H9 (cell line): ENCODE results near the gene MB21D2. TPM values are rescaled to one million over a fixed set of nuclear protein-coding genes. Genes with fewer than 3 reads are reported as not detected.

Source experiments
- DNase-seq: peaks from one replicate; pipeline ENCODE4 v3.0.0-alpha.2; 2017
- H2AFZ ChIP-seq: one replicate; pipeline ENCODE4 v1.6.1; 2013; ENCODE audit warnings: mild to moderate bottlenecking, low read length, control low read depth, moderate library complexity
- H2AK5ac ChIP-seq: 2 replicates; pipeline ENCODE4 v1.6.1; 2013; ENCODE audit warnings: low read length, control low read depth, mixed read lengths; ENCODE audit not compliant: insufficient read length
- H2BK120ac ChIP-seq: one replicate; pipeline ENCODE4 v1.6.1; 2013; ENCODE audit warnings: low read depth, mild to moderate bottlenecking, low read length, control low read depth, inconsistent platforms; ENCODE audit not compliant: poor library complexity, severe bottlenecking
- H2BK12ac ChIP-seq: 2 replicates; pipeline ENCODE4 v1.6.1; 2013; ENCODE audit warnings: low read length, control low read depth, mixed read lengths, low read depth; ENCODE audit not compliant: insufficient read length
- H2BK15ac ChIP-seq: 2 replicates; pipeline ENCODE4 v1.6.1; 2013; ENCODE audit warnings: low read depth, low read length, control low read depth
- H2BK20ac ChIP-seq: one replicate; pipeline ENCODE4 v1.6.1; 2013; ENCODE audit warnings: low read depth, mild to moderate bottlenecking, low read length, control low read depth, inconsistent platforms; ENCODE audit not compliant: poor library complexity, severe bottlenecking
- H2BK5ac ChIP-seq: 2 replicates; pipeline ENCODE4 v1.6.1; 2013; ENCODE audit warnings: low read length, control low read depth, mixed read lengths; ENCODE audit not compliant: insufficient read length
- H3K14ac ChIP-seq: 2 replicates; pipeline ENCODE4 v1.6.1; 2013; ENCODE audit warnings: low read length, control low read depth; ENCODE audit not compliant: insufficient read depth
- H3K18ac ChIP-seq: 2 replicates; pipeline ENCODE4 v1.6.1; 2013; ENCODE audit warnings: low read depth, mild to moderate bottlenecking, mixed read lengths, low read length, control low read depth; ENCODE audit not compliant: insufficient read length
- H3K23ac ChIP-seq: 2 replicates; pipeline ENCODE4 v1.6.1; 2013; ENCODE audit warnings: low read length, control low read depth, mixed read lengths, low read depth; ENCODE audit not compliant: insufficient read length
- H3K23me2 ChIP-seq: 2 replicates; pipeline ENCODE4 v1.6.1; 2013; ENCODE audit warnings: low read depth, mild to moderate bottlenecking, mixed read lengths, low read length, control low read depth; ENCODE audit not compliant: insufficient read length, poor library complexity, severe bottlenecking
- H3K27ac ChIP-seq: 2 replicates; pipeline ENCODE4 v1.5.1; 2013; ENCODE audit warnings: low read length, control low read depth, mixed read lengths, low read depth; ENCODE audit not compliant: insufficient read length
- H3K27me3 ChIP-seq: 2 replicates; pipeline ENCODE4 v1.6.1; 2013; ENCODE audit warnings: low read length, control low read depth, inconsistent platforms; ENCODE audit not compliant: insufficient read depth
- H3K4ac ChIP-seq: 2 replicates; pipeline ENCODE4 v1.6.1; 2013; ENCODE audit warnings: low read depth, mild to moderate bottlenecking, control low read depth, inconsistent platforms, low read length, moderate library complexity
- H3K4me1 ChIP-seq: 2 replicates; pipeline ENCODE4 v1.6.1; 2013; ENCODE audit warnings: low read length, control low read depth, inconsistent platforms; ENCODE audit not compliant: insufficient read depth
- H3K4me2 ChIP-seq: 2 replicates; pipeline ENCODE4 v1.6.1; 2013; ENCODE audit warnings: low read length, control low read depth, mixed read lengths; ENCODE audit not compliant: insufficient read length, insufficient read depth
- H3K56ac ChIP-seq: 2 replicates; pipeline ENCODE4 v1.6.1; 2013; ENCODE audit warnings: low read depth, mild to moderate bottlenecking, mixed read lengths, low read length, control low read depth; ENCODE audit not compliant: insufficient read length
- H3K79me1 ChIP-seq: 2 replicates; pipeline ENCODE4 v1.6.1; 2013; ENCODE audit warnings: low read depth, mild to moderate bottlenecking, moderate library complexity, low read length, control low read depth, inconsistent platforms; ENCODE audit not compliant: insufficient read depth, poor library complexity, severe bottlenecking
- H3K79me2 ChIP-seq: 2 replicates; pipeline ENCODE4 v1.6.1; 2013; ENCODE audit warnings: low read length, control low read depth, inconsistent platforms; ENCODE audit not compliant: insufficient read depth
- H3K9ac ChIP-seq: 2 replicates; pipeline ENCODE4 v1.6.1; 2013; ENCODE audit warnings: low read length, control low read depth, mixed read lengths; ENCODE audit not compliant: insufficient read length; ENCODE audit errors: extremely low read depth
- H3K9me3 ChIP-seq: one replicate; pipeline ENCODE4 v1.6.1; 2013; ENCODE audit warnings: low read depth, low read length, inconsistent platforms; ENCODE audit not compliant: control insufficient read depth
- H3T11ph ChIP-seq: one replicate; pipeline ENCODE4 v1.6.1; 2013; ENCODE audit warnings: mild to moderate bottlenecking, low read length, control low read depth, inconsistent platforms
- H4K20me1 ChIP-seq: one replicate; pipeline ENCODE4 v1.6.1; 2013; ENCODE audit not compliant: control insufficient read depth, insufficient read length, insufficient read depth
- H4K5ac ChIP-seq: 2 replicates; pipeline ENCODE4 v1.6.1; 2013; ENCODE audit warnings: low read depth, mild to moderate bottlenecking, mixed read lengths, low read length, control low read depth; ENCODE audit not compliant: insufficient read length
- H4K8ac ChIP-seq: replicated peaks from 2 replicates; pipeline ENCODE4 v1.6.1; 2013; ENCODE audit warnings: low read length, control low read depth, mixed read lengths, low read depth; ENCODE audit not compliant: insufficient read length
- H4K91ac ChIP-seq: 2 replicates; pipeline ENCODE4 v1.6.1; 2013; ENCODE audit warnings: low read depth, mild to moderate bottlenecking, moderate library complexity, mixed read lengths, low read length, control low read depth; ENCODE audit not compliant: insufficient read length
- H3K27ac Mint-ChIP-seq, 3 experiments: 2 replicates in 2 of 3; 3 replicates in 1 of 3; pipeline ENCODE4 v1.8.0; 2020 to 2021; ENCODE audit warnings: mixed read lengths in 3 of 3, mild to moderate bottlenecking in 1 of 3, moderate library complexity in 1 of 3
- H3K27me3 Mint-ChIP-seq: 2 replicates; pipeline ENCODE4 v1.8.0; 2021; ENCODE audit warnings: low read depth, mild to moderate bottlenecking, moderate library complexity, mixed read lengths
- H3K36me3 Mint-ChIP-seq, 3 experiments: 2 replicates in 2 of 3; 3 replicates in 1 of 3; pipeline ENCODE4 v1.8.0; 2020 to 2021; ENCODE audit warnings: low read depth in 3 of 3, mixed read lengths in 3 of 3; ENCODE audit not compliant: insufficient read depth in 1 of 3
- H3K4me1 Mint-ChIP-seq, 2 experiments: 2 replicates each; pipeline ENCODE4 v1.8.0; 2020; ENCODE audit warnings: mixed read lengths in 2 of 2
- H3K4me3 Mint-ChIP-seq, 2 experiments: 2 replicates in 1 of 2; 3 replicates in 1 of 2; pipeline ENCODE4 v1.8.0; 2020 to 2021; ENCODE audit warnings: mild to moderate bottlenecking in 2 of 2, mixed read lengths in 2 of 2, moderate library complexity in 1 of 2
- H3K9me3 Mint-ChIP-seq, 2 experiments: 2 replicates in 1 of 2; 3 replicates in 1 of 2; pipeline ENCODE4 v1.8.0; 2020; ENCODE audit warnings: mild to moderate bottlenecking in 2 of 2, mixed read lengths in 2 of 2, moderate library complexity in 1 of 2
- CTCF ChIP-seq: fragments of 200-600 bp; sonication (generic); conservative IDR thresholded peaks from 3 replicates; pipeline ENCODE4 v1.8.0; 2021; ENCODE audit warnings: antibody characterized with exemption, mild to moderate bottlenecking
- WGBS: extraction: QIAGEN DNeasy Blood & Tissue Kit; methylation state at CpG from one replicate; pipeline ENCODE4 v1.1.7; 2013; ENCODE audit warnings: missing lambda C conversion rate, low lambda C conversion rate, mixed read lengths; ENCODE audit not compliant: insufficient read length; ENCODE audit errors: extremely low coverage; 5-methylcytosine and 5-hydroxymethylcytosine counted together
- total RNA-seq: library from RNA; stranded (reverse); gene quantifications from 2 replicates; pipeline ENCODE4 v1.2.1, GENCODE V29; 2021

The MB21D2 gene
- total RNA-seq, 1 experiment from 2014 or later = 19.1 TPM

DNA sequence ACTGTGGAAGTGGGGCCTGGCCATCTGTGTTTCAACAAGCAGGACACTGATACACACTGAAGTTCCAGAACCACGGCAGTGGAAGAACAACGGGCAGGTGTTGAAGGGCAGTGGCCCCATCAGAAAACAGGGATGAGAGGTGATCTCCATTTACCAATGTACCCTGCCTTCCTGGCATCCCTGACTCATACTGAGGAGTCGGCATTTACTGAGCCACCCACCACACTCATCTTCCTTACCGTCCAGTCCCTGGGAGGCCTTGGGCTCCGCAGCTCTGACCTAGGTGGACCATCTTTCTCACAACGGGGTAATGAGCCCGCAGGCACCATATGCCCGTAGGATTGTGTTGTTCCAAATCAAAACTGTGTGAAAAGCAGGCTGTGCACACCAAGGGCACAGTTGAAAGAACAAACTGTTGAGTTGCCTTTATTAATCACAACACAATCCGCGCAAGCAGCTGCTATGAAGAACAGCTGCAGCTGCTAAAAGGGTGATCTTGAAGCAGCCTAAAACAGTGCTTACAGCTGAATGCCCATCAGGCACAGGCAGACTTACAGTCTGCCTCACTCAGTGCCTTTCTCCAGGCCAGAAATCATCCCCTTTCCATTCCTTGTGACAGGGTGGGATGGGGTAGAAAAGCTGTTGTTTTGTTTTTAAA, 12.9 kb downstream of the MB21D2 start:
- peaks cover 23 to 36% of the 10 kb centered on the region in 2 experiments for H3K4me1 Mint-ChIP-seq
- no peak overlapping the region for H3T11ph ChIP-seq
- TF ChIP-seq CTCF = no peak
- no peak overlapping the region for H3K9ac ChIP-seq
- H3K4ac ChIP-seq = no peak overlapping the region
- H2BK12ac ChIP-seq = no peak overlapping the region
- H3K4me1 ChIP-seq = no peaks in the 10 kb centered on the region; the same call in 1 of the 2 replicates
- WGBS = no CpG with 5 or more reads among the region's 10 CpGs
- H3K14ac ChIP-seq = no peak overlapping the region
- peaks cover 24% of the 10 kb centered on the region; the same call in 1 of the 2 replicates for H3K79me2 ChIP-seq
- H2AFZ ChIP-seq = no peak overlapping the region
- H2BK120ac ChIP-seq = no peak overlapping the region
- H4K91ac ChIP-seq = no peak overlapping the region
- no peak overlapping the region for H4K8ac ChIP-seq
- H3K4me3 Mint-ChIP-seq = no peak overlapping the region
- no peak overlapping the region for H3K18ac ChIP-seq
- DNase-seq = no peak
- no peak overlapping the region for H2BK20ac ChIP-seq
- peak overlapping the region; percentile 26 for H2AK5ac ChIP-seq
- peaks cover 7% of the 10 kb centered on the region for H3K9me3 ChIP-seq
- H3K27me3 ChIP-seq = no peaks in the 10 kb centered on the region
- H3K79me1 ChIP-seq = peaks cover 4% of the 10 kb centered on the region
- H2BK5ac ChIP-seq = no peak overlapping the region
- H2BK15ac ChIP-seq = no peak overlapping the region
- H3K27ac ChIP-seq = no peak overlapping the region
- no peak overlapping the region for H3K23ac ChIP-seq
- H3K27me3 Mint-ChIP-seq = no peaks in the 10 kb centered on the region
- no peak overlapping the region for H3K4me2 ChIP-seq
- peak overlapping the region in 1 of 3 experiments; percentile 49; a peak in 2 of 7 replicates for H3K27ac Mint-ChIP-seq
- H4K20me1 ChIP-seq = no peaks in the 10 kb centered on the region
- H3K9me3 Mint-ChIP-seq = peaks cover 0 to 6% of the 10 kb centered on the region in 2 experiments; a peak in 4 of 5 replicates
- H4K5ac ChIP-seq = no peak overlapping the region
- no peak overlapping the region for H3K56ac ChIP-seq
- H3K23me2 ChIP-seq = no peaks in the 10 kb centered on the region
- H3K36me3 Mint-ChIP-seq = peaks cover 18 to 25% (median 24%) of the 10 kb centered on the region in 3 experiments; a peak in 6 of 7 replicates
